UCSD-AML1 (cell line): ENCODE measurements around the gene UNC5C.

Source experiments
- DNase-seq: peaks from one replicate; lab custom pipeline; 2025; ENCODE audit not compliant: unreplicated experiment; lab: John Stamatoyannopoulos, UW

UNC5C gene

DNA sequence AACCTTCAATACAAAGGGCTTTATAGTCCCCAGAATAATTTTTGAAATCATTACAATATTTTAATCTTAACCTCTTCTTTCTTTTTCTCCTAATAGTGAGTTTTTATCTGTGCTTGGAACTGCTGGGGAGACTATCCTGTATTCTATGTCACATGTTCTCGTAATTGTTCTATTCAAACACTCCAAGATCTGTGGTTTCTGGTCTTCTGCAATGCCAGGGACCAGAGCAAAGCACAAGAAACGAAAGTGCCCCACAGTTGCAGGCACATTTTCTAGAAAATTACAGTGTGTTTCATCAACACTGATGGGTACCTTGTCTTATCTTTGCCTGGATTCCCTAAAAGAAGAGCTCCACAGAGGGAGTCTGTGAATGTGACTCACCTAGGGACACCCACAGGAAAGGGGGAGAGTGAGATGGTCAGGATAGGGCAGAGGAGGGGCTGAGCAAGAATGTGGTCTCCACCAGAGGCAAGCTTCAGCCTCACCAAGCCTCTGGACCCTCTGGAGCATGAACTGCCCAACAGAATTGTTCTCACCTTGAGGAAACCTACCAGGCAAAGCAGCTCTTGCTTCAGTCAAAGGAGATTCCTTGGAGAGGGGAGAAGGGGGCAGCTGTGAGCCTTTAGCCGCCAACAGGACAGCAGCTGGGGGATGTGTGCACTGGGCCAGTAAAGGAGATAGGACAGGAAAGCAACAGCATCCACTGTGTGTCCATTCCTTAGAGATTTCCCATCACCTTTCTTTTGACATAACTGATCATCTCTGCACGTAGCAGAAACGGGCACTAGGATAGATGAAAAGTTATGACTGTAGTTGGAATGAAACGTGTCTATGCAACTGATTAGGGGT, 25.9 kb downstream of the UNC5C start:
- no peak for DNase-seq

- DNase-seq, result no peak
Measured at GRCh38 chr4:95517576-95518345, 31.0 kb downstream of the UNC5C start.

GRCh38 chr4:95516528-95517017, 32.2 kb downstream of the UNC5C start:
- DNase-seq, result no peak

DNA sequence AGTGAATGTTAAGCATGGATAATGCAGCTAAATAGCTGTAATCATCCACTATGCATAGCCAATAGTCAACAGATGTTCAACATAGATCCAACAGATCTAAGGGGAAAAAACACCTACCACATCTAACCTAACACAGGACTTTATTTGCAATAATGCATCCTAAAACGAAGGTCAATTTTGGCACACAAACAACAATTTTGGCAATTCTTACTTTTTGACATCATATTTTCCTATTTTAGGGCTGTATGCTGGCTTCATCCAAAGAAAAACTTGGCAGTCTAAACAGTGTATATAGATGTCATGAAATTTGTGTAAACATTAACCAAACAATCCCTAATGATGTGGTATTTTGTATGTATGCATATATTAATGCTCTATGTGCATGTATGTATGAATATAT, 33.2 kb downstream of the UNC5C start:
- DNase-seq, result no peak

DNA sequence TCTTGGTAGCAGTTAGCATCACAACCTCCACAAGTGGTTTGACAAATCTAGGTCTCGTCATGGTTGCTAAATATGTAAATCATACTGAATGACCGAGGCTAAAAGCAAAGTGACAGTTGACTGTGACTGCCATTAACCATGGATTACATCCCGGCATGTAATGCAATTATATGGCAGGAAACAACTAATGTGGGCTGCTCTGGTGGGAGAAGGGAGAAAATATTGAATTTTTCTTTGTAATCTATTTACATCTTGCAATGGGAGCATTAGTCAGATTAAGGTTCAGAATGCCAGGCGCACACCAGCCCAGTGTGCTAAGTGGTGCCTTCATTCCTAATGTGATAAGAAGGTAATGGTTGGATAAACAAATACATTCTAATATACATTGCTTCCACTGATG, 35.8 kb downstream of the UNC5C start:
- DNase-seq, result no peak

DNA sequence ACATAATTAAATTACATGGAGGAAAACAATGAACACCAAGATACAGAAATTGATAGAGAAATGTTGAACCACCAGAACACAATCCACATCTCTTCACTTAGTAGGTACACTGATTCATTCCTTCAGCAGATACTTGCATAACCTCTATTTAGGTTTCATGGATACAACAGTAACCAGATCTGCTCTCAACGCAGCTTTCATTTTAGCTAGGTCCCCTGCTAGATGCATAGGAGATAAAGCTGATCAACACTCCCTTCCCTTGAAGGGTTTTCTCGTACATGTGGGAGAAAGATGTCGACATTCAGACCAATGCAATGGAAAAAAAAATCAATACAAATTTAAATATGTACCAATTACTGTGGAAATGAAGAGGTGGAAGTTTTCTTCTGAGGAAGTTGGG, 37.3 kb downstream of the UNC5C start:
- no peak for DNase-seq

DNA sequence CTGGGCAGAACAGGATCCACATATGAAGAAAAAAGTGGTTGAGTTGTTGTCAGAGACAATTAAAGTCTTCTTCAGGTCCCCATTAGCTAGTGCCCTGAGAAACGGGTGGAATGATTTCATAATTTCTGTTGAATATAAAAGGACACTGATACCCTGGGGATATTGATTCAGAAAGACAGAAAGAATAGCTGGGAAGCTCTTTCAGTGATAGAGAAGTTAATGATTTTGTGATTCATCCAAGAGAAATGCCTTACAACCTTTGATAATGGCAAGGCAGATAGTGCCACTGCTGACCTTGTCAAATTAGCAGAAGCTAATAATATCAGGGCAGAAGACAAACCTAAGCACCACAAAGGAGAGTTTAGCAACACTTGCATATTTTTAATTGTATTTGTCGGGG, 37.9 kb downstream of the UNC5C start:
- no peak for DNase-seq

DNA sequence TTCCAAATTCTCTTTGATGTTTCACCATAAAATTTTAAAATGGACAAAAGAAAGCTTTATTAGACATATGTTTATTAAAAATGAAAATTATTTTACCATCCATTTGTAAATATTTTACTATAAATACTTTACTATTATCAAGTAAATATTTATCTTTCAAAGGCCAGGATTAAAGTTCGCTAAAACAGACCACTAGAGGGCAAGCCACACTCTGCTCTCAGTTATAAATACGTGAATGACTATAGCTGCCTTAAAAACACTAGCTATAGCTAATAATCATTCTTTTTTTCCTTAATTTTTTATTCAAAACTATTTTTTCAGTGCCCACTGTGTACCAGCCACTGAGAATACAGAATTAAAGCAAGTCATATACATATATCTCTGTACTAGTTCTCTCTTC, 38.6 kb downstream of the UNC5C start:
- DNase-seq, result no peak

DNA sequence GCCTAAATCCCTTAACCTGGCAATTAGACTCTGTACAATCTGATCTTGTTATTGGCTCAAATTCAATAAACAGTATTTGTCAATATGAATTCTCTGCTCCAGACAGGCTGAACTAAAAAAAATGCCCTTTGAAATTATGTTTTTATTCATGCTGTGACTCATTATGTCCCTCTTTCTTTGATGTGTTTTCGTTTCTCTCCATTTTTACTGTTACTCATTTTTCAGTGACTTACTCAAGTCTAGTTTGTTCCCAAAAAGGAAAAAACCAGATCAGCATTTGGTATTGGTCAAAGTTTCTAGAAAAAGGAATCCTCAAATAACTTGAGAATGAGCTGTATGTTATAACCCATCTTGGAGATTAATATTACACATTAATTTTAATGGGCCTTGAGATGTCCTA, 40.4 kb downstream of the UNC5C start:
- no peak for DNase-seq

GRCh38 chr4:95507561-95507960, 41.2 kb downstream of the UNC5C start:
- no peak for DNase-seq

DNA sequence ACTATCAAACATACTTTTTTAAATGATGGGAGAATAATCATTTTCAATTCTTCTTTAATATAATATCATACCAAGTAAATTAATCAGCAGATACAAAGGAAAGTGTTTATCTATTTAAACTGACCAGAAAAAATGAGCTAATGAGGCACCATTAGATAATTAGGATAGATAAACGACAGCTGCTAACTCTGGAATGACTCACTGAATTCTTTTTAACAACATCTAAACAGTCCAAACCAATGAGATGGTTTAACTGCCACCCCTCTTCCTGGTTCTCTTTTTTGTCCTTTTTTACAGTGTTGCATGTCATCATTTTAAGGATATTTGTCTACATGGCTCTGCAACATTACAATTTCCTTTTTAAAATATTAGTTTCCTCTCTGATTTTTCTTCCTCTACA, 41.6 kb downstream of the UNC5C start:
- DNase-seq, result no peak

GRCh38 chr4:95506264-95506663, 42.5 kb downstream of the UNC5C start:
- DNase-seq, result no peak

DNA sequence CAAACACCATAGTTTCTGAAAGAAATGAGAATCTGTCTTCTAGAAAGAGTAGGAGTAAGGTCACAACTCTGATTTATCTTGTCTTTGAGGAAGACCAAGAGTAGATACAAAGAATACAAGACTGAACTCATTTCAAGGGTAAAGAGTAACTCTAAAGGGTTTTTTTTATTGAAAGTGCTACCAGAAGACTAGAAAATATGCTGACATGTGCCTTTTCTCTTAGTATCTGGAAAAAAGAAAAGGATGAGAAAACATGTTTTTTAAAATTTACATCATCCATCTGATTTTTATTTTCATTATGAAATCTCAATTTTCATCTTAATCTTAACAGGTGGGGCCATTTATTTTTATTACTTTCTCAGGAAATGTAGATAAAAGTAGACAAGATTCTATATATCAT, 43.0 kb downstream of the UNC5C start:
- DNase-seq, result no peak

GRCh38 chr4:95505151-95505550, 43.6 kb downstream of the UNC5C start:
- no peak for DNase-seq

DNA sequence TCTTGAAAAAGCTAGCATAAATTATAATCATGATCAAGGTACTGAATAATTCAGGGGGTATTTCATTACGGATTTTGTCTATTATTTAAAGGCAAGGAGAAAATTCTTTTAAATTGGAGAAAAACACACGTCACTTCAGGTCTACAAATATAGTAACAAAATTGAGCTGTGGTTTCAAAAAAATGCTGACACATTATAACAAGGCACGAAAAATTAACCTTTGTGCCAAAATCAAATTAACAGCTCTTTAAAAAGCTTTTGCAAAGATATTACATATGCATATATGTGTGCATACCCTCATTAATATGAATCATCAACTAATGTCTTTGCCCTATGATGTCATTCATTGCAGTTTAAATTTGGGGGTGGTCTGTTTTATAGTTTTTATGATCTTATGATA, 44.3 kb downstream of the UNC5C start:
- no peak for DNase-seq

DNA sequence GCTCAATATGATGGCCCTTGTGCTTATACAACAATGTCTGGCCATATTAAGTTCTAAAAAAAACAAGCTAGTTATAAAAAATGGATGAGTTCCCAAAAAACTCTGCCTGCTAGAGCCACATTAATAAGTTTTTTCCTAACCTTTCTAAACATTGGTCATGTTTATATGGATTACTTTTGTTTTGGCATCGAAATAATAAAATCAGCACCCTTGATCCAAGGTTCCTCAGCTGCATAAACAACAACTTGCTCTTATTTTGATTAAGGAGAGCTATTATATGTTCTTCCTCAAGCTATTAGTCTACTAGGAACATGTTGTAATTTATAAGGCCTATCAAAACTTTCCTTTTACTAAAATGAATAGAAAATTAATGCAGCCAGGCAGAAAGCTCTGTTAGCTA, 48.4 kb downstream of the UNC5C start:
- no peak for DNase-seq

DNA sequence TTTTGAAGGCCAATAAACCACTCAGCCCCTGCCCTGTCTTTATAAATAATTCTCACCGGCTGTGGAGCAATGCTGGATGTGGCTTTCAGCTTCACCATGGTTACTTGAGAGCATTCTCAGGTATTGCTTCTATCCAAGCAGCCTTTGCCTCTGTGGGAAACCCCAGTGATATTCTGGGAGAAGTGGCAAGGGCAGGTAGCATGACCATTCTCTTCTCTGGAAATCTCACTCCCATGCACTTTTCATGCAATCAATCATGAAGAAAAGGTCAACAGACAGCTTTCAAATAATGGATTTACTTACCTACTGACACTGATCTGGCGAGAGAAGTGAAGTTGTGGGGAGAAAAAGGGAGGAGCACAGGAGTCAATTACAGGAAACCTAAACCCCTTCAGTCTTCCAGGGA, 49.5 kb downstream of the UNC5C start:
- no peak for DNase-seq

DNA sequence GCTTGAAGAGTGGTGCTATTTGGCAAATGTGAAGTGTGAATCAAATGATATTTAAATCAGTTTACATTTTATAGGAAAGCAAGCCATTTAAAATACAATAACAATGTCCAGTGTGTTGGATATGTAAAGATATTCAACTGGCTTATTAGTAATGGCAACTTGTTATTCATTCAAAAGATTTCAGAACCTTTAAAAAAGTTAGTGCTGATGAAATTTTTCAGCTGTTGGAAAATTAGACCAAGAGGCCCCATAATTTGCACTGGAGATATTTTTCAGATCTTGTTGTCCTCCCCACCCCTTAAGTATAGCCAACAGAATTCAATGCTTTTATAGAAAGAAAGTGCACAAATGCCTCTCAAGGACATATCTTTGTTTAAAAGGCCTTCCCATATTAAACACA, 54.6 kb downstream of the UNC5C start:
- DNase-seq, result no peak

- no peak for DNase-seq
Measured at GRCh38 chr4:95478679-95479078, 70.1 kb downstream of the UNC5C start.

DNA sequence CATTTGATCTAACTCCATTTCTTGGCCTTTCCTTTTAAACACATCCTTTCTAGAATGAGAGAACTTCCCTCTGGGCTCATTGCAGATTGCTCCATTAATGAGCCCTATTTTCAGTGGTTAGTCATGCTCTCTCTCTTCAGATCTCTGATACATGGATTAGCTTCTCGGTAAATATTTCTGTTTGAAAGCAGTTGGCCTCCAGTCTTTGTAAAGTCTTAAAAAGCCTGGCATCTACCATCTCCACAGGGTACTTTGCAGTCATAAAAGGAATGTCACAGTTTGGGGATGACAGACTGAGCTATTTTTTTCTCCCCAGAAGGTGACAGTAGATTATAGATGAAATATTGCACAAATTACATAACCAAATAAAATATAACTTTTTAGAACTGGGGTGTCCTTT, 72.7 kb downstream of the UNC5C start:
- DNase-seq, result no peak

DNA sequence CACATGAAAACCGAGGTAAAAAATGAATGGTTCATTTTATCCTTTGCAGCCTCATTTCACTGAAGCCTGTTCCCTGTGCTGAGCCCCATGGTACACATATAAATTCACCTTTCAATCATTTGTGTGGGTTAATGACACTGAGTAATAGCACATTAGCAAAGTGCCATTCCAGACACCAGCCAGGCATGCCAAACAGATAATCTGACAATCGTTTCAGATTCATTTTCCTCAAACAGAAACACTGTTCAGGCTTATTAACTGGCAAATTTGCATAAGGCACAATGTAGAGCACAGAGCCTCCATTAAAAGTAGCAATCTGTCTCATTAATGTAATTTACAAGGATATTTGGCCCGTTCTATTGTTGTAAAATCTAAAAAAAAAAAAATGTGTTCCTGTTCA, 76.2 kb downstream of the UNC5C start:
- DNase-seq, result no peak

DNA sequence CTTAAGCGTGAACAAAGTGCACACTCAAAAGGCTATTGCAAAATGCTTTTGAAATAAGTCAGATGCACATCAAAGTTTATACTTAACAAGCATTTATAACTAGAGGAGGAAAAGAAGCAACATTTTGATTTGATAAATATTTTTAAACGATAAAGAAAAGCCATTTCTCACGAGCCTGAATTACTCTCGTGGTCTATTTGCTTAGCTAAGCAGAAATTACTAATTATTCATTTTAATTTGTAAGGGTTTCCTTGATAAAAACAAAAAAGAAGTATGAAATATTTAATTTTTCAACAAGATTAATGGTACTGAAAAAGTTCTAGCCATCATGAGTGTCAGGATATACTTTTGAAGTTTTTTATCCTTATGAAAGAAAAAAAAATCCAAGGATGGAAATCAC, 78.2 kb downstream of the UNC5C start:
- no peak for DNase-seq
